ENCODE measurements around the gene PDE6C. TPM values are rescaled to one million over a fixed set of nuclear protein-coding genes. Genes with fewer than 3 reads are reported as not detected.

The PDE6C gene
- polyA plus RNA-seq, 1 donor (not counting 4 experiments of a cell fraction or from before 2014, with no cell fraction given) = not detected

DNA sequence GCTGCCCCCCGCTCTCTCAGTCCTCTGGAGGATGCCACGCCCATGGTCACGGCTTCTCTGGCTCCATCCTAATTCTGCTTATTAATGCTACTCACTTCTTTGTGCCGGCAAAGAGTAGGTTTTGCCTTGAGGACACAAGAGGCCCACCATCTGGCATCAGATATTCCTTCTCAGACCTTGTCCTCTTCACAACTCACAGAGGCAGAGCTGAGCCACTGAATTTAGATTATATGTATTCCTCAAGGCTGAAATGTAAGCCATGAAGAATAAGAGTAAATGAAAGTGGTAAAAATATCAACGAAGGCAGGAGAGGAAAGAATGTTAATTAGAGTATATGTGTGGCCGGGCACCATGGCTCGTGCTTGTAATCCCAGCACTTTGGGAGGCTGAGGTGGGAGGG lies 17.8 kb upstream of the PDE6C start:
- H3K4me1 ChIP-seq (ENCODE audit: control insufficient read depth, extremely low read depth, insufficient read depth, low read length) = no peaks in the 10 kb centered on the region
- H3K4me2 ChIP-seq (ENCODE audit: control insufficient read depth, extremely low read depth, insufficient read depth, low read depth, low read length) = no peak overlapping the region
- no peak for TF ChIP-seq EZH2 (IDR thresholded peaks at IDR 0.05; ENCODE audit: low read length)
- TF ChIP-seq, protein P1, sequence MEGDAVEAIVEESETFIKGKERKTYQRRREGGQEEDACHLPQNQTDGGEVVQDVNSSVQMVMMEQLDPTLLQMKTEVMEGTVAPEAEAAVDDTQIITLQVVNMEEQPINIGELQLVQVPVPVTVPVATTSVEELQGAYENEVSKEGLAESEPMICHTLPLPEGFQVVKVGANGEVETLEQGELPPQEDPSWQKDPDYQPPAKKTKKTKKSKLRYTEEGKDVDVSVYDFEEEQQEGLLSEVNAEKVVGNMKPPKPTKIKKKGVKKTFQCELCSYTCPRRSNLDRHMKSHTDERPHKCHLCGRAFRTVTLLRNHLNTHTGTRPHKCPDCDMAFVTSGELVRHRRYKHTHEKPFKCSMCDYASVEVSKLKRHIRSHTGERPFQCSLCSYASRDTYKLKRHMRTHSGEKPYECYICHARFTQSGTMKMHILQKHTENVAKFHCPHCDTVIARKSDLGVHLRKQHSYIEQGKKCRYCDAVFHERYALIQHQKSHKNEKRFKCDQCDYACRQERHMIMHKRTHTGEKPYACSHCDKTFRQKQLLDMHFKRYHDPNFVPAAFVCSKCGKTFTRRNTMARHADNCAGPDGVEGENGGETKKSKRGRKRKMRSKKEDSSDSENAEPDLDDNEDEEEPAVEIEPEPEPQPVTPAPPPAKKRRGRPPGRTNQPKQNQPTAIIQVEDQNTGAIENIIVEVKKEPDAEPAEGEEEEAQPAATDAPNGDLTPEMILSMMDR (optimal IDR thresholded peaks at IDR 0.05 in 1 of 3, IDR thresholded peaks at IDR 0.05 in 1 of 3, conservative IDR thresholded peaks at IDR 0.05 in 1 of 3; ENCODE audit: extremely low read depth in 1 of 3, insufficient read depth in 2 of 3, low read length in 3 of 3) = no peak
- H2AFZ ChIP-seq (ENCODE audit: control insufficient read depth, low read length) = no peak overlapping the region
- H3K36me3 ChIP-seq (ENCODE audit: control insufficient read depth in 2 of 2, extremely low read depth in 1 of 2, insufficient read depth in 2 of 2, low read length in 2 of 2) = no peaks in the 10 kb centered on the region
- FAIRE-seq = no peak
- H3K9me3 ChIP-seq (ENCODE audit: control insufficient read depth, low read depth, low read length) = no peaks in the 10 kb centered on the region
- H4K20me1 ChIP-seq (ENCODE audit: control insufficient read depth, extremely low read depth, insufficient read depth, low read length) = no peaks in the 10 kb centered on the region
- no peak overlapping the region for H3K4me3 ChIP-seq (ENCODE audit: control insufficient read depth in 2 of 3, extremely low read depth in 1 of 3, insufficient read depth in 2 of 3, low read depth in 1 of 3, low read length in 3 of 3)
- dilution Hi-C loops (cut with MboI; ENCODE audit: extremely low pct_ligation_motif_present, low sequenced_read_pairs) = no loop called here
- no peak overlapping the region for H3K27ac ChIP-seq (ENCODE audit: control insufficient read depth, insufficient read depth, low read length)
- H3K27me3 ChIP-seq (ENCODE audit: control insufficient read depth, extremely low read depth, insufficient read depth, low read length) = peaks cover 11% of the 10 kb centered on the region
- H3K79me2 ChIP-seq (ENCODE audit: control insufficient read depth, insufficient read depth, low read length) = no peaks in the 10 kb centered on the region
- no peak for DNase-seq (ENCODE audit: low read depth, low spot score)
- no peaks in the 10 kb centered on the region for H3K9me1 ChIP-seq (ENCODE audit: control insufficient read depth, extremely low read depth, insufficient read depth, low read length)
- H3K9ac ChIP-seq (ENCODE audit: control insufficient read depth, extremely low read depth, insufficient read depth, low read length) = no peak overlapping the region

DNA sequence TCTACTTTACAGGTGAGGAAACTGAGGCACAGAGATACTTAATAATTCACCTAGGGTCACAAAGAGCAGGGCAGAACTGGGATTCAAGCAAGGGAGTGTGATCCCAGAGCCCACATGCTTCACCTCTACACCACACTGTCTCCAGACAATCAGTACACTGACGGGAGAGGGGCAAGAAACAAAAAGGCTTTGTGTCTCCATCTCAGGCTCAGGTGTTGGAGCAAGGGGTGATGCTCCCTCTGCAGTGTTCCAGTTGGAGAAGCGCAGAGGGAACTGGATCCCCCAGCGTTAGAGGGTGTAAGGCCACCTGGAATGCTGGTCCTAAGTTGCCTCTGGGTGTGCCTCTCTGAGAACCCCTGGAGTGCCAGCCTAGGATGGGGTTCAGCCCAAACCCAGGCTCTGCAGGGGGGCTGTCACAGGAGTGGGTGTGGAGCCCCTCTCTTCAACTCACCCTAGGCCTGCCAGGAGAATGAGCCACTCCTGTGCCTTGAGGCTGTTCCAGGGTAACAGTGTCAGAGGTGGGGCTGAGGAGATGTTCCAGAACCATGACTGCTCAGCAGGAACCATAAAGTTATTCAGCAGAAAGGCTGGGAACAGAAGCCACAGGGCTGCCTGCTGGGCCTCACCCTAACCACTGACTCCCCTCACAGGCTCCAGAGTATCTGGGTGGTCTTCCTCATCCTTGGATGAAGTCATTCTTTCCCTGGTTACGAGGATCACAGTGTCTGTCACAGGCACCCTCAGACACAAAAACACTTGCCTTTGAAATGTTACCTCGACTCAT lies 16.8 kb upstream of the PDE6C start:
- FAIRE-seq (no peak), DNase-seq (ENCODE audit: low read depth, low spot score) (no peak)
- dilution Hi-C loops (cut with MboI; ENCODE audit: extremely low pct_ligation_motif_present, low sequenced_read_pairs) = no loop called here
- Histone ChIP-seq H3K9ac (ENCODE audit: control insufficient read depth, extremely low read depth, insufficient read depth, low read length) (no peak overlapping the region), H3K9me1 (ENCODE audit: control insufficient read depth, extremely low read depth, insufficient read depth, low read length) (no peaks in the 10 kb centered on the region), H3K4me1 (ENCODE audit: control insufficient read depth, extremely low read depth, insufficient read depth, low read length) (no peaks in the 10 kb centered on the region), H3K4me3 (ENCODE audit: control insufficient read depth in 2 of 3, extremely low read depth in 1 of 3, insufficient read depth in 2 of 3, low read depth in 1 of 3, low read length in 3 of 3) (no peak overlapping the region), H2AFZ (ENCODE audit: control insufficient read depth, low read length) (no peak overlapping the region), H3K4me2 (ENCODE audit: control insufficient read depth, extremely low read depth, insufficient read depth, low read depth, low read length) (no peak overlapping the region), H4K20me1 (ENCODE audit: control insufficient read depth, extremely low read depth, insufficient read depth, low read length) (no peaks in the 10 kb centered on the region), H3K27me3 (ENCODE audit: control insufficient read depth, extremely low read depth, insufficient read depth, low read length) (peaks cover 21% of the 10 kb centered on the region), H3K9me3 (ENCODE audit: control insufficient read depth, low read depth, low read length) (no peaks in the 10 kb centered on the region), H3K27ac (ENCODE audit: control insufficient read depth, insufficient read depth, low read length) (no peak overlapping the region), H3K79me2 (ENCODE audit: control insufficient read depth, insufficient read depth, low read length) (no peaks in the 10 kb centered on the region), H3K36me3 (ENCODE audit: control insufficient read depth in 2 of 2, extremely low read depth in 1 of 2, insufficient read depth in 2 of 2, low read length in 2 of 2) (no peaks in the 10 kb centered on the region)
- TF ChIP-seq EZH2 (IDR thresholded peaks at IDR 0.05; ENCODE audit: low read length) = no peak
- TF ChIP-seq, protein P1 (optimal IDR thresholded peaks at IDR 0.05 in 1 of 3, IDR thresholded peaks at IDR 0.05 in 1 of 3, conservative IDR thresholded peaks at IDR 0.05 in 1 of 3; ENCODE audit: extremely low read depth in 1 of 3, insufficient read depth in 2 of 3, low read length in 3 of 3) = no peak
